ENCODE data around the gene LRP1. TPM values are rescaled to one million over a fixed set of nuclear protein-coding genes. Genes with fewer than 3 reads are reported as not detected.

Gene LRP1
- total and polyA plus RNA-seq, 2 of the 13 experiments (the other 11 are each of a cell fraction or from before 2014, with no cell fraction given): 14.7 to 30.8 TPM

GRCh38 chr12:57215065-57215464 lies 86.8 kb downstream of the LRP1 start (continued):
- no peak for TF ChIP-seq ZBTB14 (CRISPR knock-in tag; IDR thresholded peaks at IDR 0.05)
- TF ChIP-seq IKZF4 (CRISPR knock-in tag; IDR thresholded peaks at IDR 0.05; ENCODE audit: borderline replicate concordance, low read depth, not compliant biosample characterization): no peak
- no peak for TF ChIP-seq ZSCAN21 (CRISPR knock-in tag; IDR thresholded peaks at IDR 0.05; ENCODE audit: borderline replicate concordance)
- TF ChIP-seq NBN (conservative IDR thresholded peaks at IDR 0.05): no peak
- TF ChIP-seq MAFK (conservative IDR thresholded peaks at IDR 0.05 in 1 of 2, IDR thresholded peaks at IDR 0.05 in 1 of 2; ENCODE audit: low read length in 2 of 2): no peak

DNA sequence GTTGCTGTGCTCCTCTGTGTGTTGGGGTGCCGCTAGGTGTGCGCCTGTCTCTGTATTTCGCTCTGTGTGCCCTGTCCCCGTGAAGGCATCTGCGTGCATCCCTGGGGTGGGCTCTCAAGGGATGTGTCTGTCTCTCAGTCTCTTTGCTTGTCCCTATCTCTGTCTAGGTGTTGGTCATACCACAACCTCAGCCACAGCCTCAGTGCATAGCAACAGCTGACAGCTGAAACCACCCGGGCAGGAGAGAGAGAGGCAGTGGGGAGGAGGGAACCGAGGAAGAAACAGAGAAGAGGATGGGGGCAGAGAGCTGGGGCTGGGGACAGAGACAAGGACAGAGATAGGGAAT lies 87.4 kb downstream of the LRP1 start:
- ATAC-seq (peak; percentile 8), FAIRE-seq (no peak), DNase-seq (ENCODE audit: low spot score) (no peak)
- ChIA-PET CTCF (ENCODE audit: low intra/inter-chr PET ratio, low total read pairs) (interaction anchor here (3.2 to 9.8 kb wide), 2 partner anchors 9 to 24 kb away, joined by 8 to 308 read pairs; a partner anchor contains a TSS), POLR2A (interaction anchor here (1.6 kb wide), 1 partner anchor 14 kb away, joined by 10 read pairs; the partner anchor contains the start of gene SHMT2)
- BruUV-seq (replicated peaks): no TSS peak
- Histone ChIP-seq H3K27me3 (ENCODE audit: control insufficient read depth in 1 of 2, insufficient read depth in 2 of 2, low read length in 2 of 2) (peaks cover 17 to 54% of the 10 kb centered on the region in 2 experiments), H3K36me3 (replicated peaks in 1 of 2; ENCODE audit: control insufficient read depth in 1 of 2, insufficient read depth in 2 of 2, low read length in 2 of 2) (peaks cover 10 to 20% of the 10 kb centered on the region in 2 experiments; a peak in 4 of 5 replicates), H4K20me1 (ENCODE audit: insufficient read depth, low read length) (peaks cover 9% of the 10 kb centered on the region; the same call in 1 of the 2 replicates), H3K9ac (ENCODE audit: insufficient read depth, low read depth, low read length) (no peak overlapping the region), H3K4me2 (ENCODE audit: low read depth, low read length) (0 out of 2 replicates have a peak overlapping the region, but pooled peaks have one; percentile 66), H2AFZ (ENCODE audit: low read length) (no peak overlapping the region), H3K79me2 (ENCODE audit: insufficient read depth, low read length) (no peaks in the 10 kb centered on the region), H3K9me3 (ENCODE audit: low read length) (no peaks in the 10 kb centered on the region), H3K27ac (ENCODE audit: extremely low read length, insufficient read depth, low read length) (no peak overlapping the region), H3K4me3 (replicated peaks in 1 of 3; ENCODE audit: insufficient read depth in 1 of 3, low read depth in 2 of 3, low read length in 3 of 3) (peak overlapping the region in 1 of 3 experiments; percentile 59; a peak in 1 of 6 replicates), H3K4me1 (ENCODE audit: insufficient read depth, low read length) (peaks cover 37% of the 10 kb centered on the region)
- intact Hi-C loops (cut with micrococcal nuclease; ENCODE audit: unreplicated experiment) (no loop called here), in situ Hi-C loops (cut with HindIII; ENCODE audit: extremely low pct_ligation_motif_present, low pct_unique_long_range_greater_than_20kb) (no loop called here)
- 16% methylated on average over 6 of the region's 7 CpGs for WGBS (ENCODE audit: low lambda C conversion rate)
- no peak for TF ChIP-seq ZNF432 (CRISPR knock-in tag; IDR thresholded peaks at IDR 0.05; ENCODE audit: borderline replicate concordance)
- TF ChIP-seq ZNF496 (CRISPR knock-in tag; IDR thresholded peaks at IDR 0.05; ENCODE audit: insufficient replicate concordance): no peak
- no peak for TF ChIP-seq ZFP1 (CRISPR knock-in tag; IDR thresholded peaks at IDR 0.05)
- TF ChIP-seq MEIS2 (CRISPR knock-in tag; IDR thresholded peaks at IDR 0.05): no peak
- TF ChIP-seq, protein P1, sequence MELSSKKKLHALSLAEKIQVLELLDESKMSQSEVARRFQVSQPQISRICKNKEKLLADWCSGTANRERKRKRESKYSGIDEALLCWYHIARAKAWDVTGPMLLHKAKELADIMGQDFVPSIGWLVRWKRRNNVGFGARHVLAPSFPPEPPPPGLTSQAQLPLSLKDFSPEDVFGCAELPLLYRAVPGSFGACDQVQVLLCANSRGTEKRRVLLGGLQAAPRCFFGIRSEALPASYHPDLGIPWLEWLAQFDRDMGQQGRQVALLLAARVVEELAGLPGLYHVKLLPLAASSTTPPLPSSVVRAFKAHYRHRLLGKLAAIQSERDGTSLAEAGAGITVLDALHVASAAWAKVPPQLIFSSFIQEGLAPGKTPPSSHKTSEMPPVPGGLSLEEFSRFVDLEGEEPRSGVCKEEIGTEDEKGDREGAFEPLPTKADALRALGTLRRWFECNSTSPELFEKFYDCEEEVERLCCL (CRISPR knock-in tag; IDR thresholded peaks at IDR 0.05; ENCODE audit: borderline replicate concordance): no peak
- TF ChIP-seq ASH2L (IDR thresholded peaks at IDR 0.05; ENCODE audit: insufficient read length, low read depth, low read length): no peak
- TF ChIP-seq, protein P2, sequence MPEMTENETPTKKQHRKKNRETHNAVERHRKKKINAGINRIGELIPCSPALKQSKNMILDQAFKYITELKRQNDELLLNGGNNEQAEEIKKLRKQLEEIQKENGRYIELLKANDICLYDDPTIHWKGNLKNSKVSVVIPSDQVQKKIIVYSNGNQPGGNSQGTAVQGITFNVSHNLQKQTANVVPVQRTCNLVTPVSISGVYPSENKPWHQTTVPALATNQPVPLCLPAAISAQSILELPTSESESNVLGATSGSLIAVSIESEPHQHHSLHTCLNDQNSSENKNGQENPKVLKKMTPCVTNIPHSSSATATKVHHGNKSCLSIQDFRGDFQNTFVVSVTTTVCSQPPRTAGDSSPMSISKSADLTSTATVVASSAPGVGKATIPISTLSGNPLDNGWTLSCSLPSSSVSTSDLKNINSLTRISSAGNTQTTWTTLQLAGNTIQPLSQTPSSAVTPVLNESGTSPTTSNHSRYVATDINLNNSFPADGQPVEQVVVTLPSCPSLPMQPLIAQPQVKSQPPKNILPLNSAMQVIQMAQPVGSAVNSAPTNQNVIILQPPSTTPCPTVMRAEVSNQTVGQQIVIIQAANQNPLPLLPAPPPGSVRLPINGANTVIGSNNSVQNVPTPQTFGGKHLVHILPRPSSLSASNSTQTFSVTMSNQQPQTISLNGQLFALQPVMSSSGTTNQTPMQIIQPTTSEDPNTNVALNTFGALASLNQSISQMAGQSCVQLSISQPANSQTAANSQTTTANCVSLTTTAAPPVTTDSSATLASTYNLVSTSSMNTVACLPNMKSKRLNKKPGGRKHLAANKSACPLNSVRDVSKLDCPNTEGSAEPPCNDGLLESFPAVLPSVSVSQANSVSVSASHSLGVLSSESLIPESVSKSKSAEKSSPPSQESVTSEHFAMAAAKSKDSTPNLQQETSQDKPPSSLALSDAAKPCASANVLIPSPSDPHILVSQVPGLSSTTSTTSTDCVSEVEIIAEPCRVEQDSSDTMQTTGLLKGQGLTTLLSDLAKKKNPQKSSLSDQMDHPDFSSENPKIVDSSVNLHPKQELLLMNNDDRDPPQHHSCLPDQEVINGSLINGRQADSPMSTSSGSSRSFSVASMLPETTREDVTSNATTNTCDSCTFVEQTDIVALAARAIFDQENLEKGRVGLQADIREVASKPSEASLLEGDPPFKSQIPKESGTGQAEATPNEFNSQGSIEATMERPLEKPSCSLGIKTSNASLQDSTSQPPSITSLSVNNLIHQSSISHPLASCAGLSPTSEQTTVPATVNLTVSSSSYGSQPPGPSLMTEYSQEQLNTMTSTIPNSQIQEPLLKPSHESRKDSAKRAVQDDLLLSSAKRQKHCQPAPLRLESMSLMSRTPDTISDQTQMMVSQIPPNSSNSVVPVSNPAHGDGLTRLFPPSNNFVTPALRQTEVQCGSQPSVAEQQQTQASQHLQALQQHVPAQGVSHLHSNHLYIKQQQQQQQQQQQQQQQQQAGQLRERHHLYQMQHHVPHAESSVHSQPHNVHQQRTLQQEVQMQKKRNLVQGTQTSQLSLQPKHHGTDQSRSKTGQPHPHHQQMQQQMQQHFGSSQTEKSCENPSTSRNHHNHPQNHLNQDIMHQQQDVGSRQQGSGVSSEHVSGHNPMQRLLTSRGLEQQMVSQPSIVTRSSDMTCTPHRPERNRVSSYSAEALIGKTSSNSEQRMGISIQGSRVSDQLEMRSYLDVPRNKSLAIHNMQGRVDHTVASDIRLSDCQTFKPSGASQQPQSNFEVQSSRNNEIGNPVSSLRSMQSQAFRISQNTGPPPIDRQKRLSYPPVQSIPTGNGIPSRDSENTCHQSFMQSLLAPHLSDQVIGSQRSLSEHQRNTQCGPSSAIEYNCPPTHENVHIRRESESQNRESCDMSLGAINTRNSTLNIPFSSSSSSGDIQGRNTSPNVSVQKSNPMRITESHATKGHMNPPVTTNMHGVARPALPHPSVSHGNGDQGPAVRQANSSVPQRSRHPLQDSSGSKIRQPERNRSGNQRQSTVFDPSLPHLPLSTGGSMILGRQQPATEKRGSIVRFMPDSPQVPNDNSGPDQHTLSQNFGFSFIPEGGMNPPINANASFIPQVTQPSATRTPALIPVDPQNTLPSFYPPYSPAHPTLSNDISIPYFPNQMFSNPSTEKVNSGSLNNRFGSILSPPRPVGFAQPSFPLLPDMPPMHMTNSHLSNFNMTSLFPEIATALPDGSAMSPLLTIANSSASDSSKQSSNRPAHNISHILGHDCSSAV (CRISPR knock-in tag; IDR thresholded peaks at IDR 0.05; ENCODE audit: borderline replicate concordance): no peak

Measured in HepG2 (cell line).